GM19239 (cell line): ENCODE measurements around the gene PRR12.
A peak's percentile ranks its signal among the peaks of the same experiment; 100 is the strongest.

Source experiments
- DNase-seq: peaks from one replicate; pipeline ENCODE4 v3.0.0; 2011; ENCODE audit warnings: low spot score; ENCODE audit not compliant: insufficient read length
- FAIRE-seq: peaks from 2 replicates; lab custom pipeline; 2011; peaks lifted over from hg19 to GRCh38; lab: Jason Lieb, UNC

The PRR12 gene

GRCh38 chr19:49559928-49560327 lies 31.1 kb upstream of the PRR12 start:
- DNase-seq, result no peak
- no peak for FAIRE-seq

GRCh38 chr19:49560358-49560900 lies 30.6 kb upstream of the PRR12 start:
- DNase-seq (no peak), FAIRE-seq (no peak)

- no peak for FAIRE-seq
- no peak for DNase-seq
Measured at GRCh38 chr19:49564616-49565045, 26.4 kb upstream of the PRR12 start.

GRCh38 chr19:49565261-49565660 lies 25.7 kb upstream of the PRR12 start:
- DNase-seq (no peak), FAIRE-seq (no peak)

GRCh38 chr19:49566302-49566701 lies 24.7 kb upstream of the PRR12 start:
- DNase-seq (no peak), FAIRE-seq (no peak)

GRCh38 chr19:49567861-49568441 lies 23.0 kb upstream of the PRR12 start:
- no peak for DNase-seq
- FAIRE-seq, result no peak

GRCh38 chr19:49570138-49570856 lies 20.7 kb upstream of the PRR12 start:
- DNase-seq, result peak; percentile 86
- peak; percentile 92 for FAIRE-seq

- FAIRE-seq (no peak), DNase-seq (no peak)
Measured at GRCh38 chr19:49570997-49571676, 19.8 kb upstream of the PRR12 start.

- FAIRE-seq (no peak), DNase-seq (no peak)
Measured at GRCh38 chr19:49573009-49573408, 18.0 kb upstream of the PRR12 start.

- FAIRE-seq, result no peak
- DNase-seq, result no peak
Measured at GRCh38 chr19:49573425-49573824, 17.6 kb upstream of the PRR12 start.

- no peak for DNase-seq
- no peak for FAIRE-seq
Measured at GRCh38 chr19:49574206-49574755, 16.7 kb upstream of the PRR12 start.

- FAIRE-seq (no peak), DNase-seq (no peak)
Measured at GRCh38 chr19:49579193-49579592, 11.8 kb upstream of the PRR12 start.

- FAIRE-seq (no peak), DNase-seq (no peak)
Measured at GRCh38 chr19:49579947-49580263, 11.1 kb upstream of the PRR12 start.

GRCh38 chr19:49580264-49581006 lies 10.5 kb upstream of the PRR12 start, which contains the start of gene NOSIP:
TSS of gene NOSIP (minus strand) at chr19:49580556. CDS start at chr19:49560691, 19,865 bp downstream.
- peak; percentile 80 for DNase-seq
- FAIRE-seq, result peak; percentile 97

- no peak for FAIRE-seq
- DNase-seq, result no peak
Measured at GRCh38 chr19:49581007-49581508, 9.9 kb upstream of the PRR12 start, which contains the start of gene PRRG2. TSS of gene PRRG2 (plus strand) at chr19:49581316. CDS start at chr19:49583220, 1,904 bp downstream.

- DNase-seq (no peak), FAIRE-seq (no peak)
Measured at GRCh38 chr19:49583239-49583638, 7.7 kb upstream of the PRR12 start.

GRCh38 chr19:49585023-49585422 lies 6.0 kb upstream of the PRR12 start:
- no peak for DNase-seq
- FAIRE-seq, result no peak

GRCh38 chr19:49587227-49587626 lies 3.8 kb upstream of the PRR12 start:
- DNase-seq, result no peak
- no peak for FAIRE-seq

GRCh38 chr19:49588365-49589122 lies 2.4 kb upstream of the PRR12 start:
- DNase-seq (no peak), FAIRE-seq (no peak)
